ENCODE measurements around the gene CCDC57.

CCDC57 gene

DNA sequence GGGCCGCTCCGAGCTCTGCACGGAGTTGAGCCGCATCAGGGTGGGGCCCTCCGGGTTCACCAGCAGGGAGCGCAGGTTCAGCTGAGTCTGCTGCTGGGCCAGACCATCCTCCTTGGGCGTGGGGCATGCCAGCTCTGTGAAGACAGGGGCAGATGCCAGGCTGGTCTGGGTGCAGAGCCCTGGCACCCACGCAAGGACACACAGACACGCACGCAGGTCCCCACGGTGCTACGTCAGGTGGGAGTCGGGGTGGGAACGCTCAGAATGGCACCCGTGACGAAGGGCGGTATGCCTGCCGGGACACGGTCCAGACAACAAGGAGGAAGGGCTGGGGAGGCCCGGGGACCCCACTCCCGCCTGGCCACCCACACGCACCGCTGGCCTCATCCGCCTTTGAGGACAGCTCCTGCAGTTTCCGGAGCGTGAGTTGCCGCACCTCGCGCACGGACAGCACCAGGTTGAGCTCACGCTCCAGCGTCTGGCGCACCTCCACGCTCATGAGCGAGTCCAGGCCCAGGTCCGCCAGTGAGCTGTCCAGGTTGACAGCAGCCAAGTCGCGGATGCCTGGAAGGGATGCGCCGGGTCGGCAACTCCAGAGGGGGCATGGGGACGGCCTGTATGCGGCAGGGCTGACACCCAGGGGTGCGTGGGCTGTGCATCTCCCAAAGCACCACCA, 131.7 kb downstream of the CCDC57 start:
- DNase-seq (ENCODE audit: low spot score) = no peak

DNA sequence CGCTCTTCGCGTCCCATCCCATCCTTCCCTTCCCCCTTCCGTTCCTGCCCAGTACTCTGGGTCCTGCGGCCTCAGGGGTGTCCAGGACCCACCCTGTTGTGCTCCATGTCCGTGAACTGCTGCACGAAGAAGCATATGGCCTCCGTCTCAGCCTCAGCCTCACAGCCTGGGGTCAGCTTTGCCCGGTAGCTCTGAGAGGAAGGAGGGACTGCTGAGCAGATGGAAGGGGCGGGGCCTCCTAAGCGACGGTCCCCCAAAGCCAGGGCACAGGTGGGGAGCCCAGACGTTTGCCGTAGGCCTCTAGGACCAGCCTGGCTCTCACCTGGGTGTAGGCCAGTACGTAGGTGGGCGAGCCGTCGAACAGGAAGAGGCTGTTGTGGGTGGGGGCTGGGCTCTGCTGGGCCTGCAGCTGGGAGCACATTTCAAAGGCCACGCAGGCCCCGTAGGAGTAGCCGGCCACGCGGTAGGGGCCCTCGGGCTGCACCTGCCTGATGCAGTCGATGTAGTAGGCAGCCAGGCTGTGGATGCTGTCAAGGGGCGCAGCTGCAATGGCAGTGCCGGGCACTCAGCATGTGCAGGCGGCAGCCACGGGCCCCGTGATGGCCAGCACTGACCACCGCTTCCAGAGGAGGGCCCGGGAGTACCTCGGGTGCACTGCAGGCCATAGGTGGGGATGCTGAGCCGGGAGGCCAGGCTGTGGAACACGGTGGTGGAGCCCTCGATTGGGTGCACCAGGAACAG, 132.4 kb downstream of the CCDC57 start:
- DNase-seq (ENCODE audit: low spot score) = no peak

DNA sequence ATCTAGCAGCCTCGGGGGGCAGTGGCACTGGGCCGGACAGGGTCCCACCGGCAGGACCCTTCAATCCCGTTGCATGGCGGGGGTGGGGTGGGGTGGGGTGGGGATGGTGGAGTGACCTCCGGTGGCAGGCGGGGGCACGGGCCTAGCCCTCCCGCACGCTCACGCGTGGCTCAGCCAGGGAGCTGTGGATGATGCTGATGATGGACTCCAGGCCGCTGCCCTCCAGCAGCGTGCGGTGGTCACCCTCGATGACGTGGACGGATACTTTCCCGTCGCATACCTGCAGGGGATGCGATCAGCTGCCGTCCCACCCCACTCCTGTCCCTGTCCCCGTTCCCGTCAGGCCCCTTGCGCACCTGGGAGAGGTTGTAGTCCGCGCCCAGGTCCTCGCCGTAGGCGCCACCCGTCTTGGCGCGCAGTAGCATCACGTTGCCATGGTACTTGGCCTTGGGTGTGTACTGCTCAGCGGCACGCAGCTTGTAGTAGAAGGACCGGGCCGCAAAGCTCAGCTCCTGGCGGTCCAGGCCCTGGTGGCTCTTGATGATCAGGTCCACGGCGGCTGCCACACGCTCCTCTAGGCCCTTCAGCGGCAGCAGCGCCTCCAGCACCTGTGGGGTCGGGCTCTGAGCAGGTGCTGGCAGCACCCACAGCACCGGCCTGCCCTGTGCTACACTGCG, 133.5 kb downstream of the CCDC57 start:
- DNase-seq (ENCODE audit: low spot score) = no peak

DNA sequence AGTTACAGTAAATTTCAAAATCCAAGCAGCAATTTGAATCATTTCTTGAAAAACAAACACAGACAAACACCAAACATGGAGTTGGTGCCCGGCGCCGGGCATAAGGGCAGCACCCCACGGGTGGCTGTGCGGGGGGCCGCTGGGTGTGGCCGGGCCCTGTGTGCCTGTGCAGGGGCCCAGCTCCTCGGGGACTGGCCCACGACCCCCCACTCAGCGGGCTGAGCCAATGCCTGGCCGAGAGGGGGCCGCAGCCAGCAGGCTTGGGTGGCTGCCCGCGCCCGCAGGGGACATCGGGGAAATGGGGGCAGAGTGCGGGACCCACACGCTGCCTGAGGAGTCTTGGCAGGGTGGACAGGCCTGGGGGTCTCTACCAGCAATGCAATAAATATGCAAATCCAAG, 134.2 kb downstream of the CCDC57 start:
- no peak for DNase-seq (ENCODE audit: low spot score)

DNA sequence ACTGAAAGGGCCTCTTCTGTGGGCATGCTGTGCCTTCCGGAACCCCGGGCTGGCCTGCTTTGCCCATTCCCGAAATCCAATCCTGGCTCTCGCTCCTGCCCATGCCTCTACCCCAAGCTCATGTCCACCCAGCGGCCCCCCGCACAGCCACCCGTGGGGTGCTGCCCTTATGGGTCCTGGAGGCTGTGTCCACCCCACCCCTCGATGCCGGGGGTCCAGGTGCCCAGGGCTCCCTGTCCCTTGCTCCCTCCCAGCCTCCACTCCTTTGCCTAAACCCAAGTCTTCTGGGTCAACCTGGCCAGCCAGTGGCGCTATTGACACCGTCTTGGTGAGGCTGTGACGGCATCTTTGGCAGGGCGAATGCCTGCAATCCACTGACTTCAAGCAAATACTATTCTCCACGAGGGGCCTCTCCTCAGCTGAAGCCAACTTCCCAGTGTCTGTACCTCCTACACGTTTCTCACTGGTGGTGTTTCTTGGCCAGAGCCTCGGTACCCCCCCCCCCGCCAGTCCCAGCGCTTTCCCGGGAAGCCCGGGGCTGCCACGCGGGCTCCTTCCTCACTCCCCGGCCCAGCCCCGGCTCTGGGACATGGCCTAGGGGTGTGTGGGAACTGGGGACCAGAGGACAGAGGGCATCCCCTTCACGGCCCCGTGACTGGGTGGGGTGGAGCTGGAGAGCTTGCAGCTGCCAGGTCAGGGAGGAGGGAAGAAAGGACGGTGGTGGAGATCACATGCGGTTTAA, 134.9 kb downstream of the CCDC57 start:
- no peak for DNase-seq (ENCODE audit: low spot score)

DNA sequence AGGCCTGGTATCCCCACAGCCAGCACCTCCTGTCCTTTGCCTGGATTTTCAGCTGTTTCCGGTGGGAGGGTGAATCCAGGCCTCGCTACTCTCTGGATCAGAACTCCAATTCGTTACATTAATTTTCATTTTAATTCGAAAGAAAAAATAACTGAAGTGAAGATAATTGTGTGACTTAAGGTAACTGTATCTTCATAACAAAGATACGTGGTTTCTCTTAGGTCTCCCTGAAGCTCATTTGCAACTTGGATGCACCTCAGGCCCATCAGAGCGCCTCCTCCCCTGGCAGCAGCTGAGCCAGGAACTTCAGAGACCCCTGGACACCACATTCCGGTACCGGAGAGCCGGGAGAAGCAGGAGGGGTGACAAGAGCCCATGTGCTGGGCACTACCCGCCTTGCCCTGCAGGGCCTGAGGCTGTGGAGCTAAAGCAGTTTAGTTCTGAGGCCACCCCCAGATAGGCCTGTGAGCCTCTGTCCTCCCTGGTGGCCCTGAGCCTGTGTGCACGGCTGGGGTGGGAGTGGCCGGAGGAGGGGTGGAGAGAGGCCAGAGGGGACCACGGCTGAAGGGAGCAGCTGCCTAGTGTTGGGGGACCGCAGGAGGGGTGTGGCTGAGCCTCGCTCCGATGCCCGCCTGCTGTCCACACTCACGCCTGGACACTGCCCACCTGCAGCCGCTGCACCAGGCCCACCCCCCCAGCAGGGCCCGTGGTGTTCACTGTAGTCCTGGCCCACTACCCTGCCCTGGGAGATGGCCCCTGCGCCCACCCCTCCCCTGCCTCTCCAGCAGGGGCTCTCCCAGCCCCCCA, 135.7 kb downstream of the CCDC57 start:
- DNase-seq (ENCODE audit: low spot score) = no peak

DNA sequence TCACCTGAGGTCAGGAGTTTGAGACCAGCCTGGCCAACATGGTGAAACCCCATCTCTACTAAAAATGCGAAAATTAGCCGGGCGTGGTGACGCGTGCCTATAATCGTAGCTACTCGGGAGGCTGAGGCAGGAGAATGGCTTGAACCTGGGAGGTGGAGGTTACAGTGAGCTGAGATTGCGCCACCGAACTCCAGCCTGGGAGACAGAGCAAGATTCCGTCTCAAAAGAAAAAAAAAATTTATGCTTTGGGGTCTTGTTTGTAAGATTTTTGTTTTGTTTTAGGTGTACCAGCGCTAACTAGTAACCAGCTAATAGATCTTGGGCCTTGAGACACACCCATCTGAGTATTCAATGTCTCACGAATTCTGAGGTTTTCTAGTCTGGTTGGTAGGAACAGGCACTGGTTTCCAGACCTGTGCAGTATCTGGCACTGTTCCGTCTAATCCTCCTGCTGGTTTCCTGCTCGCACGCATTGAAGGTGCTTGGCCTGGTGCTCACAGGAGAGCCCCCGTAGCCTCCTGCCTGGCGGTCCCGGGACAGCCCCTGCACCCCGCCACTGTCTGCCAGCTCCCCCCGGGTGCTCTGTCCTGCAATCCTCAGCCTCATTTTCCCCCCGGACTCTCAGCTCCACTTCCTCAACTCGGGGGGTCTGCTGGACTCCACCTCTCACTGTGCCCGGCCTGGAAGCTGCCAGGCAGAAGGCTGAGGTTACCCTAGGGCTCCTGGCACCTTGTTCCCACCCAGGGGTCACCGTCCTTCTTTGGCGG, 136.4 kb downstream of the CCDC57 start:
- DNase-seq (ENCODE audit: low spot score) = no peak

DNA sequence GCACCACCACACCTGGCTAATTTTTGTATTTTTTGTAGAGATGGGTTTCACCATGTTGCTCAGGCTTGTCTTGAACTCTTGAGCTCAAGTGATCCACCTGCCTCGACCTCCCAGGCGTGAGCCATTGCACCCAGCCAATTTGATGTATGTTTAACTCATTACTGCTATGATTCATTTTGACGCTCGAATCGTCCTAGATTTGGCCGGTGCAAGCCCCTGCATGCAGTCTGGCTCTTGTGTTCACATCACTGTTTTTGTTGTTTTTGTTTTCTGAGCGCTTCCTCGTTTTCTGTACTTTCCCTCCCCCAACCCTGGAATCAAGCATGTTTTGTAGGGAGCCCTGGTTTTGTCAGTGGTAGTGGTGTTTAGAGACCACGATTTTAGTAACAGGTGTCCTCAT, 139.2 kb downstream of the CCDC57 start:
- no peak for DNase-seq (ENCODE audit: low spot score)

DNA sequence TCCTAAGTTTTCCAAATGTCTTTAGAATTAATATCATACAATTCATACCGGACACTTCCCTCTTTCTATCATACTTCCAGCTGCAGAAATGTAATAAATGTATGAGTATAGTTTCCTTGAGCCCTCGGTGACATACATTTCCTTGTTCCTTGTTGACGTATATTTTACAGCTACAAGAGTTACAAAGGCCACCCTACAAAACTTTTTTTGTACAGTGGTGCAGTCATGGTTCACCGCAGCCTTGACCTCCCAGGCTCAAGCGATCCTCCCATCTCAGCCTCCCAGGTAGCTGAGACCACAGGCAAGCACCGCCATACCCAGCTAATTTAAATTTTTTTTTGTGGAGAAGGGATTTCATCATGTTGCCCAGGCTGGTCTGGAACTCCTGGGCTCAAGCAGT, 139.8 kb downstream of the CCDC57 start:
- no peak for DNase-seq (ENCODE audit: low spot score)

DNA sequence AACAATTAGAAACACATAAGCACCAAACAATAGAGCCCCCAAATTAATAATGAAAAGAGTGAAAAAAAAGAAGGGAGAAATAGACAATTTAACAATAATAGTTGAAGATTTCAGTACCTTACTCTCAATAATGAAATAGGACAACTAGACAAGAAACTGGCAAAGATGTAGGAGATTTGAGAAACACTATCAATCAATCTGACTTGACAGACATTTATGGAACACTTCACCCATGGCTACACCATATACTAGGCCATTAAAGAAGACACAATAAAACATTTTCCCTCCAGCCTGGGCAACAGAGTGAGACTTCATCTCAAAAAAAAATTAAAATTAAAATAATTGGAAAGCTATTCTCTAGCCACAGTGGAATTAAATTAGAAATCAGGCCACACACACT, 142.0 kb downstream of the CCDC57 start:
- no peak for DNase-seq (ENCODE audit: low spot score)

DNA sequence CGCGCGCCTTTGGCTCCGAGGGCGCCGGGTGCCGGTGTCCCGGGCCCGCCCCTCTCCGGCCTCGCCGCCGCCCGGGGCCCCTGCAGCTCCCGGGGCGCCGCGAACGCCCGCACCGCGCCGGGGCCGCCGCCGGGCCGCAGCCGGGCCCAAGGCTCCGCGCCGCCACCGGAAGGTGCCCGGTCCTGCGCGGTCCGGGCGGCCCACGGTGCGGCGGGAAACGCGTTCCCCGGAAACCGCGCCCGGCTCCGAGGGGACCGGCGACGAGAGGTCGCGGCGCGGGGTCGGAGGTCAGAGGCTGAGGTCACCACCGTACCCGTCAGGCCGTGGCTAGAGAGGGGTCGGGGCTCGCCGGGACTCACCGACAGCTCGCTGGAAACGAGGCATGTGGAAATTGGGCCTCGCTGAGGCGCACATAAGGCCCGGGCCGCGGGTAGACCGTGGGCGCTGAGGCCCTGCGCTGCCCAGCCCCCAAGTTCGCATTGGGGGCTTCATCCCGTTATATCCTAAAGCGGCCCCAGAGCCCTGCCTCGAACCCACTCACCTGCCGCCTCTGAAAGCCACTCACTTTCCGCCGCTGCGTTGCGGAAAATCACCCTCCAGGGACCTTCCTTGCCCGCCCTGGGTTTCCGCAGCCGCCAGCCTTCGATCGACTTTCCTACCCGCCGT, 146.9 kb downstream of the CCDC57 start, which contains the start of gene DUS1L:
TSS of gene DUS1L (minus strand) at position 167 of the 666 bp plus-strand sequence. CDS start 745 bp downstream, outside the sequence.
- DNase-seq (ENCODE audit: low spot score) = peak; percentile 41

DNA sequence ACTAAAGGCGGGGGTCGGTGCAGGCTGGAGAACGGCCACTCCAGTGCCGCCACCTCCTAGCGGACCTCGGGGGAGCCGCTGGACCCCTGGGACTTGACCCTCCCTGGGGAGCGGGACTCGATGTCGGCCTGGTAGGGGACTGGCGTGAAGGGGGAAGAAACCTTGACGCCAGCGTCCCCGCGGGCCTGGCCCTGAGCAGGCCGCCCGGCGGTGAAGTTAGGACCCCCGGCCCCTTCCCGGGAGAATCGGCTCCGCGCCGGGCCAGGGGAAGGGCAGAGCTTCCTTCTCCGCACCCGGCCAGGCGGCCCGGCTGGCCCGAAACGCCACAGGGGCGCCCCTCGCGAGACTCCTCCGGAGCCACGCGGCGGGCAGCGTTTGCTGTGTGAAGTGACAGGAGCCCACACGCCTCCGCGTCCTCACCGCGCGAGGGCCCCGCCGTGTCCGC, 147.4 kb downstream of the CCDC57 start:
- DNase-seq (ENCODE audit: low spot score) = no peak

DNA sequence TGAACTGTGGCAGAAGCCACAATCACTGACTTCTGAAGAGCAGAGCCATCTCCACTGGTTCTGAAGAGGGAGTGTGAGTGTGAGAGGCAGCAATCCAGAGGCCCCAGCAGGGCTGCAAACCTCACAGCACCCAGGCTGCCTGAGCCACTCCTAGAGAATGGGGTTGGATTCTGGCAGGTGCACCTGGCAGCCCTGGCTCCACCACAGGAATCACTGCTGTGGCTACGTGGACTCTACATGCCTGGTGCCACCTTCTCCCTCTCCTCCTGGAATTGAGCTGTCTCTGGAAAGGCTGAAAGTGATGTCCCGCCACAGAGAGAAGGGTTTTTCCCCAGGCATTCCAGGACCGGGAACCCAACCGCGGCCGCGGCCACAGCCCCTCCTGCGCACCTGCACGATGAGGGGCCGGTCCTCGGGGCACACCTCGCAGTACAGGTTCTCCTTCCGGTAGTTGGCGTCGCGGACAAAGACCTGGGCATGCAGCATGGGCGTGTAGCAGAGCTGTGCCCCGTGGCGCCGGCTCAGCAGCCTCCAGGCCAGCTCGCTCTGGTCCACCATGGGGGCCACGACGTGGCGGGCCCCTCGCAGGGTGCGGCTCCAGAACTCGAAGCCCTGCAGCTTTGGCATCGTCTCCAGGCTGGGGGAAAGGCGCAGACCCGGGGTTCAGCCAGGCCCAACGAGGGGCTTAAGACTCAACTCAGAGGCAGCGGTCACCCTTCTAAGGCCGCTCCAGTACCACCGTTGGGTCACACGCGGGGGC, 148.0 kb downstream of the CCDC57 start:
- DNase-seq (ENCODE audit: low spot score) = no peak

DNA sequence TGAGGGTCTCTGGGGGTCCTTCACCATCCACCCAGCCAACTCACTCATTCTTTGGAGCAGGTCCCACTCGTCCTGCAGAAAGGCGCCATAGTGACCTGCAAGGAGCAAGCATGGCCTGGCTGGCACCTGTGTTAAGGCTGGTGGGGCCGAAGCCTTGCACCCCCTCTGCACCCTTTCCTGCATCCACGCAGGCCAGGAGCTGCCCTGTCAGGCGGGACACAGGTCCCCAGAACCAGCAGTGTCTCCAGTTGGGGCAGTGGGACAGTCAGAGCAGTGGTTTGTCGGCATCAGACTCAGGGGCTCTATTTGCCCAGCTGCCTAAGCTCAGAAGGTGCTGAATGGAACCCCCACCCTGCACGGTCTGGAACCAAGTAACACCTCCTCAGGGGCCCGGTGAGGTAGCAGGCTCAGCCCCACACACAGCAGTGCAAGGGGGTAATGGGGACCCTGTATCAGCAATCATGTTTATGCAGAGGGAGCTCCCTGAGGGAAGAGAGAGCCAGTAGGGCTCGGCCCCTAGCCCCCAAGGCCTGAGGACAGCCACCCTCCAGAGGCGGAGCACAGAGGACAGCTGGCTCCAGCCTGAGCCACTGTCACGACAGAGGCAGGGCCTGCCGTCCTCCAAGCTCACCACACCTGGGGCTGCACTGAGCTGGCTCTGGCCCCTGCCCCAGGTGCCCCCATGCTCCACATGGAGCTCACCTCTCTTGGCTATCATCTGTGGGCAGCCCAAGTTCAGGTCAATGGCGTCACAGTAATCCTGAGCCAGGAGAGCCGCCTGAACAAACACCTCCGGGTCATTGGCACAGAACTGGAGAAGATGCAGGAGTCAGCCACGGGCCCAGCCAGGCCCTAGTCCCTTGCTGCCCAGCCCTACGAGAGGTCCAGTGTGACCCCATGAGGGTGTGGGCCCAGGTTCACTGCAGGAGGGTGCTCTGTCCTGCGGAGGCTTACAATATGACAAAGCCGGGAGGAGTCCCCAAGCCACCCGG, 148.9 kb downstream of the CCDC57 start:
- no peak for DNase-seq (ENCODE audit: low spot score)

DNA sequence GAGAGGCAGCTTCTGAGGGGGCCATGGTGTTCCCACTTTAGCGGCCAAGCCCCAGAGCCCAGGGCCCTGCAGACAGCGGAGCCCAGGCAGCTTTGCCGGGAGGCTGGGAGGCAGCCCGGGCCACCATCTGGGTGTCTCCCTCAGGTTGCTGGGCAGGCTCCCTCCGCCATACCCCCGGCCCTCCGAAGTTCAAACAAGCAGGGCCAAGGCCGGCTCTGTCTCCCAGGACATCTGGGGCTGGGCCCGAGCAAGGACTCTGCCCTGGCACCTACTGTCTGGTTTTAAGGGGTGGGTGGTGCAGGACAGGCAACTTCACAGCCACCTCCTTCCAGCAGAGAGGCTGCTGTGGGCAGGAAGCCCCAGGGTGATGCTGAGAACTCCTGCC, 149.7 kb downstream of the CCDC57 start:
- no peak for DNase-seq (ENCODE audit: low spot score)

DNA sequence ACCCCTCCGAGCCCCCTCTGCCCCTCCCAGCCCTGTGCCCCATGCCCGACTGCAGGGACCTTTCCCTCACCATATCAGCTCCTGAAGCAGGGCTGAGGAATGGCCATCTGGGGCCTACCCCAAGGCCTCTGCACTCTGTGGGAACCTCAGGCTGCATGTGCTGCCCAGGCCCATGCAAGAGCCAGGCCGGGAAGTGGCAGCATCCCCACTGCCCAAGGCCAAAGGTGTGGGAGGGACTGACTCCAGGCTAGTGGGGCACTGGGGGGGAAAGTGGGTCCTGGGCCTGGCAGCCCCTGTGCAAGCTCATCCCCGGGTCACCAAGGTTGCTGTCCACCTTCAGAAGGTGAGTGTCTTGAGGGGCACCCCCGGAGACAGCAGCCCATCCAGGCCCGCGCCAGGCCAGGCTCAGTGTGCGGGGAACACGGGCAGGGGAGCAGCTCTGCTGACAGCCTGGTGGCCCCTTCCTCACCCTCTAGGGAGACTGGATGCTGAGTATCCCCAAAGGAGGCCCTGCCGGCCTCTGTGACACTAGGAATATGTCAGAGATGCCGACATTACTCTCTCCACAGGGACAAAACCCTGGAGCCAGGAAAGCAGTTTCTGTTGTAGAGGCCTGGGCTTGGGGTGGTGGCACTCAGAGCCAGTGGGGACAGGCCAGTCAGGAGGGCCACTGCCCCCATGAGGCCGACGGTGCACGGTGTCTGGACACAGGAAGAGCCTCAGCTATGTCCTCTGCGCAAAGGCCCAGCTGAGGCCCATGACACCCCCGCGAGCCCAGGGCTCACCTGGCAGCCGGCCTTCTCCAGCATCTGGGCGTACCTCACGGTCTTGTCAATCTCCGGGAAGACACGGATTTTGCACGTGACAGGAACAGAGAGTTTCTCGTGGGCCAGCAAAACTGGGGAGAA, 150.3 kb downstream of the CCDC57 start:
- no peak for DNase-seq (ENCODE audit: low spot score)
